Ishikawa (cell line): ENCODE results near the gene NDRG3.
A peak's percentile ranks its signal among the peaks of the same experiment; 100 is the strongest.

Experiments
- CEBPB ChIP-seq: IDR thresholded peaks from 2 replicates; pipeline ENCODE4 v1.6.1; 2012
- CREB1 ChIP-seq: IDR thresholded peaks from 2 replicates; pipeline ENCODE4 v1.6.1; 2012; ENCODE audit warnings: low read depth
- EGR1 ChIP-seq: IDR thresholded peaks from 2 replicates; pipeline ENCODE4 v1.6.1; 2012
- EP300 ChIP-seq: IDR thresholded peaks from 2 replicates; pipeline ENCODE4 v1.6.1; 2012; ENCODE audit warnings: borderline replicate concordance
- FOXM1 ChIP-seq: IDR thresholded peaks from 2 replicates; pipeline ENCODE4 v1.6.1; 2012; ENCODE audit warnings: low read depth, borderline replicate concordance
- NFIC ChIP-seq: IDR thresholded peaks from 2 replicates; pipeline ENCODE4 v1.6.1; 2012
- RAD21 ChIP-seq: IDR thresholded peaks from 2 replicates; pipeline ENCODE4 v1.6.1; 2012; ENCODE audit warnings: low read depth
- TAF1 ChIP-seq: IDR thresholded peaks from 2 replicates; pipeline ENCODE4 v1.6.1; 2012; ENCODE audit warnings: low read depth, mild to moderate bottlenecking
- TCF12 ChIP-seq: IDR thresholded peaks from 2 replicates; pipeline ENCODE4 v1.6.1; 2012; ENCODE audit warnings: low read depth
- TEAD4 ChIP-seq: IDR thresholded peaks from 2 replicates; pipeline ENCODE4 v1.6.1; 2012
- YY1 ChIP-seq: IDR thresholded peaks from 2 replicates; pipeline ENCODE4 v1.6.1; 2012; ENCODE audit warnings: low read depth
- ZBTB7A ChIP-seq: IDR thresholded peaks from 2 replicates; pipeline ENCODE4 v1.6.1; 2012; ENCODE audit warnings: low read depth
- TF ChIP-seq, protein P1 (sequence below): IDR thresholded peaks from 2 replicates; pipeline ENCODE4 v1.6.1; 2012; ENCODE audit warnings: low read depth, mild to moderate bottlenecking
- TF ChIP-seq, protein P2 (sequence below): IDR thresholded peaks from 2 replicates; pipeline ENCODE4 v1.6.1; 2012
- TF ChIP-seq, protein P3 (sequence below): IDR thresholded peaks from 2 replicates; pipeline ENCODE4 v1.6.1; 2012

The NDRG3 gene

DNA sequence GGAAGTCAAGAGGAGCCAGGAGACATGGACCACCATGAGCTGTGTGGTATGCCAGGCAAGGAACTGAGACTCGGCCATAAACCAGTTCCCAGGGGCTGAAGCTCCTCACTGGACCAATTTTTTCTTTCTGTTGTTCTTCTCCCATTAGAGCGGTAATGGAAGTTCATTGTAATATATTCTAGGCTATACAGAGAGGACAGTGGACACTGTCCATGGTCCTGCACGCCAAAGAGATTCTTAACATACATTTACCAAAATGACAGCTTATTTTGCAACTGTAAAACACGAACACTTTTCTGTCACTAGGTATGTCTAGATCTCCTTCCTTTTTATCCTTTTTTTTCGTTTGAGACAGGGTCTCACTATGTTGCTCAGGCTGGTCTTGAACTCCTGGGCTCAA is 40.8 kb upstream of the NDRG3 start:
- TF ChIP-seq, protein P1, sequence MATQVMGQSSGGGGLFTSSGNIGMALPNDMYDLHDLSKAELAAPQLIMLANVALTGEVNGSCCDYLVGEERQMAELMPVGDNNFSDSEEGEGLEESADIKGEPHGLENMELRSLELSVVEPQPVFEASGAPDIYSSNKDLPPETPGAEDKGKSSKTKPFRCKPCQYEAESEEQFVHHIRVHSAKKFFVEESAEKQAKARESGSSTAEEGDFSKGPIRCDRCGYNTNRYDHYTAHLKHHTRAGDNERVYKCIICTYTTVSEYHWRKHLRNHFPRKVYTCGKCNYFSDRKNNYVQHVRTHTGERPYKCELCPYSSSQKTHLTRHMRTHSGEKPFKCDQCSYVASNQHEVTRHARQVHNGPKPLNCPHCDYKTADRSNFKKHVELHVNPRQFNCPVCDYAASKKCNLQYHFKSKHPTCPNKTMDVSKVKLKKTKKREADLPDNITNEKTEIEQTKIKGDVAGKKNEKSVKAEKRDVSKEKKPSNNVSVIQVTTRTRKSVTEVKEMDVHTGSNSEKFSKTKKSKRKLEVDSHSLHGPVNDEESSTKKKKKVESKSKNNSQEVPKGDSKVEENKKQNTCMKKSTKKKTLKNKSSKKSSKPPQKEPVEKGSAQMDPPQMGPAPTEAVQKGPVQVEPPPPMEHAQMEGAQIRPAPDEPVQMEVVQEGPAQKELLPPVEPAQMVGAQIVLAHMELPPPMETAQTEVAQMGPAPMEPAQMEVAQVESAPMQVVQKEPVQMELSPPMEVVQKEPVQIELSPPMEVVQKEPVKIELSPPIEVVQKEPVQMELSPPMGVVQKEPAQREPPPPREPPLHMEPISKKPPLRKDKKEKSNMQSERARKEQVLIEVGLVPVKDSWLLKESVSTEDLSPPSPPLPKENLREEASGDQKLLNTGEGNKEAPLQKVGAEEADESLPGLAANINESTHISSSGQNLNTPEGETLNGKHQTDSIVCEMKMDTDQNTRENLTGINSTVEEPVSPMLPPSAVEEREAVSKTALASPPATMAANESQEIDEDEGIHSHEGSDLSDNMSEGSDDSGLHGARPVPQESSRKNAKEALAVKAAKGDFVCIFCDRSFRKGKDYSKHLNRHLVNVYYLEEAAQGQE = peak; percentile 84
- TF ChIP-seq NFIC = no peak
- no peak for TF ChIP-seq EGR1

DNA sequence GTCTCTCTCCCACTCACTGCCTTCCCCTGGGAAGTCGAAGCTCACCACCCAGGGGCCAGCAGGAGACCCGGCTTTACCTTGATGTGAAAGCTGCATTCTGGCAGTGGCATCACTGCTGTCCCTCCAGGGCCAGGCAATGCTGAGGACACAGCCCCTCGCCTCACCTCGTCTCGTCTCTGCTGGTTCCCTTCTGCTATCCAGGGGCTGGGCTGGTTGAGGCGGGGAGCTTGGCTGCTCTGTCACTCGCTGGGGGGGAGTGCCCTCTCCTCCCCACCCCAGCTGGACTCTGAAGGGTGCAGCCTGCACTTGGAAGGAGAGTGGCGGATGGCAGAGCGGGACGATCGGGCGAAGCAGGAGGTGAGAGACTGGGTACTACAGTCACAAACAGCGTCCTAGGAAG is 40.4 kb upstream of the NDRG3 start:
- TF ChIP-seq EP300 (no peak), CEBPB (no peak), FOXM1 (no peak), TCF12 (no peak), YY1 (no peak), ZBTB7A (no peak), TEAD4 (no peak), TAF1 (no peak)
- TF ChIP-seq, protein P1 = no peak
- TF ChIP-seq, protein P2, sequence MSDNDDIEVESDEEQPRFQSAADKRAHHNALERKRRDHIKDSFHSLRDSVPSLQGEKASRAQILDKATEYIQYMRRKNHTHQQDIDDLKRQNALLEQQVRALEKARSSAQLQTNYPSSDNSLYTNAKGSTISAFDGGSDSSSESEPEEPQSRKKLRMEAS = no peak

DNA sequence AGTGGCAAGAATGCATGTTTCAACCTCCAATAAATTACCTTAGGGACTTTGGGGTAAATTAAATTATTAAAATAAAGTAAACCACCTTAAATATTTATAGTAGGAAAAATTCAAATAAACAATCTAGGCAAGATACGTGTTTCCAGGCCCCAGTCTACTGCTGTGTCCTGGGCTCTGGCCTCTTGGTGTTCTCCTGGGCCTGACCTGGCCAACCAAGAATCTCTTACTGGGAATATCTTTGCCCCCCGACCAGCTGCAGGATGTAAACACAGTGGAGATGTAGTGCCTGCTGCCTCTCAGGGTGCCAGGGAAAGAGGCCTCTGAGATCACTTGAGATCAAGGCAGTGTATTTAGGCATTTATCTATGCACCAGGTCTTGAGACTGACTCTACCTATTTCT is 39.4 kb upstream of the NDRG3 start:
- TF ChIP-seq CEBPB (no peak), ZBTB7A (no peak), EGR1 (no peak), TCF12 (no peak), YY1 (no peak), NFIC (no peak), TEAD4 (no peak), TAF1 (no peak), CREB1 (no peak), FOXM1 (no peak), RAD21 (no peak), EP300 (no peak)
- TF ChIP-seq, protein P3, sequence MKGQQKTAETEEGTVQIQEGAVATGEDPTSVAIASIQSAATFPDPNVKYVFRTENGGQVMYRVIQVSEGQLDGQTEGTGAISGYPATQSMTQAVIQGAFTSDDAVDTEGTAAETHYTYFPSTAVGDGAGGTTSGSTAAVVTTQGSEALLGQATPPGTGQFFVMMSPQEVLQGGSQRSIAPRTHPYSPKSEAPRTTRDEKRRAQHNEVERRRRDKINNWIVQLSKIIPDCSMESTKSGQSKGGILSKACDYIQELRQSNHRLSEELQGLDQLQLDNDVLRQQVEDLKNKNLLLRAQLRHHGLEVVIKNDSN = no peak
- TF ChIP-seq, protein P2 = no peak
- TF ChIP-seq, protein P1 = no peak

DNA sequence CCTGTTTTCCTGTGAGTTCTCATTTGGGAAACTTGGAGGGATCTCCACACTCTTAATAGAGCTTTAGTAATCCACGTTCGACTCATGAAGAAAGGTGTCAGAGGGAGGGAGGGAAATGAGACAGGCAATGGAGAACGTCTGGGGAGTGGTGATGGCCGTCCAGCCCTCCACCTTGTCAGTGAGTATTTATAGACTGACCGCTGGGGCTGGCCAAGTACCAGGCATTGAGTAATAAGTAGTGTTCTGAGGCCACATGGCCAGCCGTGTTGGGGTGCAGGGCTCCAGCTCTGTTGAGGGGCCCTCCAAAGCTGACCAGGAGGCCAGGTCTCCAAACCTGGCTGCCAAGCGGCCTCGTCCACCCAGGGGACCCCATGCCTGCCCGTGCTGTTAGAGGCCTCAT is 39.0 kb upstream of the NDRG3 start:
- TF ChIP-seq, protein P3 = no peak
- TF ChIP-seq RAD21 = no peak
- no peak for TF ChIP-seq ZBTB7A
- no peak for TF ChIP-seq FOXM1
- TF ChIP-seq CREB1 = no peak
- no peak for TF ChIP-seq NFIC

DNA sequence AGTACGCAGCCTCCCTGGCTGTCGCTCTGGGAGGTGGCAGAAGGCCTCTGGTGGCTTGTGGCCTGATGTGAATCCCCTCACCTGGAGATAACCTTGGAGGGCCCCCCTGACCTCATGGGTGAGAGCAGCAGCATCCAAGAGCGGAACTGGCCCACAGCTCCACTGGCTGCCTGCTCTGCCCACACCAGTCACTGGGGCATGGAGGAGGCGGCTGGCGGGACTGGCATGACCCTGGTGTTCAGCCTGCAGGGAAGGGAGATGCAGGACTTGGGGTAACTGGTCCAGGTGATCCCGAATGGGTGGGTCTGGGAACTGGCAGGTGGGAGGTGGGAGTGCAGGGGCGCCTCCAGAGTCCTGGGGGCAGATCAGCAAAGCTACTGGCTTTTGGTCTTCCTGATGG is 38.2 kb upstream of the NDRG3 start:
- TF ChIP-seq, protein P1 = no peak
- TF ChIP-seq NFIC = no peak
